DMS 273 (cell line): Measurements from ENCODE around the gene AAMDC.
"Not testable (repeated sequence)": the region's sequence is repeated elsewhere in the genome, so short reads cannot be mapped to it uniquely, and the experiment has no call there.

ENCODE experiments used
- DNase-seq: peaks from one replicate; lab custom pipeline; 2025; ENCODE audit not compliant: unreplicated experiment; lab: John Stamatoyannopoulos, UW

The AAMDC gene

DNA sequence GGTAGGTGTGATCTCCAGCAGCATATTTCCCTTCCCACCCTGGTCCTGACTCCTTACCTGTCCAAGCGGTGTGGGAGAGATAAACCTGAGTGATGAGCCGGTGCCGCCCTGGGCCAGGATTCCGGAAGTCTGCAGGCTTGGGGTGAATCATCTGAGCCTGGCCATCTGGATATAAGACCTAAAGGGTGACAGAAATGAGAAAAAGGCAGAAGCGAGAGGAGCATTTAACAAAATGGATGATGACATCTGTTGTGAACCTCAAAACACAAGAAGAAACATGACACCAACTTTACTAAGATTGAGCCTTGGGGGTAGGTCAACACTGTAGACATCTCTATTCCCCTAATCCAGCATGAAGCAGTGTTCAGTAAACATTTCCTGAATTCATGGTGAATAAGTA is 62.8 kb downstream of the AAMDC start:
- peak; percentile 26 for DNase-seq

- DNase-seq, result no peak
These were observed 63.4 kb downstream of the AAMDC start for GRCh38 chr11:77884186-77884828.

- DNase-seq, result no peak
These were observed 63.9 kb downstream of the AAMDC start for GRCh38 chr11:77884829-77885190.

DNA sequence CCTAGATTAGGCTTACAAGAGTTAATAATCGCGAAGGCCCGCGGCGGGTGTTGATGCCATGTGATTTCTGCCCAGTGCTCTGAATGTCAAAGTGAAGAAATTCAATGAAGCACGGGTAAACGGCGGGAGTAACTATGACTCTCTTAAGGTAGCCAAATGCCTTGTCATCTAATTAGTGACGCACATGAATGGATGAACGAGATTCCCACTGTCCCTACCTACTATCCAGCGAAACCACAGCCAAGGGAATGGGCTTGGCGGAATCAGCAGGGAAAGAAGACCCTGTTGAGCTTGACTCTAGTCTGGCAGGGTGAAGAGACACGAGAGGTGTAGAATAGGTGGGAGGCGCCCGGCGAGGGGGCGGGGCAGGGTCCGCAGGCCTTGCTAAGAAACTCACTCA is 65.5 kb downstream of the AAMDC start:
- no peak for DNase-seq

DNA sequence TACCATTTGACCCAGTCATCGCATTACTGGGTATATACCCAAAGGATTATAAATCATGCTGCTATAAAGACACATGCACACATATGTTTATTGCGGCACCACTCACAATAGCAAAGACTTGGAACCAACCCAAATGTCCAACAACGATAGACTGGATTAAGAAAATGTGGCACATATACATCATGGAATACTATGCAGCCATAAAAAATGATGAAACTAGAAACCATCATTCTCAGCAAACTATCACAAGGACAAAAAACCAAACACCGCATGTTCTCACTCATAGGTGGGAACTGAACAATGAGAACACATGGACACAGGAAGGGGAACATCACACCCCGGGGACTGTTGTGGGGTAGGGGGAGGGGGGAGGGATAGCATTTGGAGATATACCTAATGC is 68.1 kb downstream of the AAMDC start:
- DNase-seq, result not testable (repeated sequence)

DNA sequence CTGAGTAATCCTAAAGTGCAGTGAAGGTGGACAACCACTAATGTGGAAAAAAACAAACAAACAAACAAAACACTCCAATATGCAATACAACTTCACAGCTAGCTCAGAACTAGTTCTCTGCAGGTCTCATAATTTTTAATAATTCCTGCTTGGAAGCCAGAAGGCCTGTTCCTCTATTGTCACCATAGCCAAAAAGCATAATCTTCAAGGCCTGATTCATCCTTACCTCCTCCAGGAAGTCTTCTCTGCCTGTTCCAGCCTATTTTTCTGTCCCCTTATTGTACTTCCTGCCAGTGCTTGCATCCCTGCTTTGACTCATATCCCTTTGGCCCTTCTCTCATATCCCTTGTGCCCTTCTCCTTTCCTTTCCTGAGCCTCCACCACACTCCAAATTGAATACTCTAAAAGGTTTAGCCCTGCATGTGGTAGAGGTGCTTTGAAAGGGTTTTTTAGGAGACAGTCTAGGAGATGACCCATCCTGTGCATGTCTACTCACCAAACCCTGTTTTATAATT is 69.2 kb downstream of the AAMDC start:
- DNase-seq, result not testable (repeated sequence)

DNA sequence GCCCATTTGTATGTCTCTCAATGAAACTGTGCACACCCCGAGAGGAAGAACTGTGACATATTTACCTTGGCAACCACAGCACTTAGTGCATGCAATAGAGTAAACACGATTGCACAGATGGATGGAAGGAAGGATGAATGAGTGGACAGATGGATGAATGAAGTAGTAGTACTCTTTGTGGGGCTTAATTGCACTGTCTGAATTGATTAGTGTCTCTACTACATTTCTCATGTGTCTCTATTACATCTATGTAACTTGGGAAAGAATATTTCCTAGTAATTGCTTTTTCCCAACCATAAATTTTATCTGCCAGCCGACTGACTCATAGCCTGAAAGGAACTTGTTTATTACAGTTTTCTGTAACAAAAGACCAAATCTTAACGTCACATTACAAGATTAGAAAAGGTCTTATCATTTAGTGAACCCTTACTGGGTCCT is 69.7 kb downstream of the AAMDC start:
- DNase-seq, result peak; percentile 51

GRCh38 chr11:77891256-77891655 is 70.3 kb downstream of the AAMDC start:
- DNase-seq, result not testable (repeated sequence)

- DNase-seq, result not testable (repeated sequence)
These were observed 70.8 kb downstream of the AAMDC start for GRCh38 chr11:77891703-77892102.

DNA sequence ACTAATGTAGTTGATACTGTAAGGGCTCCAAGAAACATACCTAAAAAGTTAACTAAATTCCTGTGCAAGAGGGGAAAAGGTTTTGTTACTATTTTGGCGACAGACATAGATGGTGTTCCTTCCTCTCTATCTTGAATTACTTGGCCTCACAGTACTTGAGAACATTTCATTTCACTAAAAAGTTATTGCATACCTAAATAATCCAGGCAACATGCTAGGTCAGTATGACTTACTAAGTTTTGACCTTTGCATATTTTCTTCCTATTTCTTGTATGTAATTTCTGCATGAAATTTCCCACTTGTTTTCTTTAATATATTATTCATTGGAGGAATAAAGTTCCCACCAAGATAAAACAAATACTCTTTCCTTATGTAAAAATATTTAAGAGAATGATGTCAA is 74.0 kb downstream of the AAMDC start:
- DNase-seq, result not testable (repeated sequence)

DNA sequence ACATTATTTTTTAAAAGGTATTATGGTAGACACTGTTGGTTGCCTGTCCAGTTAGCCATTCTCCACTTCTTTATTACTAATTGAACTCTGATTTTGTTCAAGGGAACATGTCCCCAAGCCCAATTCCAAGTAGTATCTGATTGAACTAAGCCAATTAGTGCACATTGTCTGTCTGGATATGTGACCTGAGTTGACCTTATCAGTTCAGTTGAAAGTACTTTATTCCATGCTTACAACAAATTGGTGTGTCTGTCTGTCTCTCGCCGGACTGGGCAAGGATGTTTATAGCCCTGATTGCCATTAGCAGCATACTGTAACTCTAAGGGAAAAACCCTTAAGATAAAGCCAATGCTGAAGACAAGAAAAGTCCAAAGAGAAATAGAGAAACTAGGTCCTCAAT is 87.9 kb downstream of the AAMDC start:
- no peak for DNase-seq

DNA sequence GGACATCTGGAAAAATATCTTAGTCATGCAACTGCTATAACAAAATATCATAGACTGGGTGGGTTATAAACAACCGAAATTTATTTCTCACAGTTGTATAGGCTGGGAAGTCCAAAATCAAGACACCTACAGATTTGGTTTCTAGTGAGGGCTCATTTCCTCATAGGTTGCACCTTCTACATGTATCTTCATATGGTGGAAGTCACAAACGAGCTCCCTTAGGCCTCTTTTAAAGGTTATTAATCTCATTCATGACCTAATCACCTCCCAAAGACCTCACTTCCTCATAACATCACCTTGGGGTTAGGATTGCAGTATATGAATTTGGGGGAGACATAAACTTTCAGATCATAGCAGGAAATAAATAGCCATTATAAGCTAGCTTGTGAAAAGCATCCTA is 88.3 kb downstream of the AAMDC start:
- DNase-seq, result no peak

GRCh38 chr11:77910828-77911227 is 89.9 kb downstream of the AAMDC start:
- not testable (repeated sequence) for DNase-seq

DNA sequence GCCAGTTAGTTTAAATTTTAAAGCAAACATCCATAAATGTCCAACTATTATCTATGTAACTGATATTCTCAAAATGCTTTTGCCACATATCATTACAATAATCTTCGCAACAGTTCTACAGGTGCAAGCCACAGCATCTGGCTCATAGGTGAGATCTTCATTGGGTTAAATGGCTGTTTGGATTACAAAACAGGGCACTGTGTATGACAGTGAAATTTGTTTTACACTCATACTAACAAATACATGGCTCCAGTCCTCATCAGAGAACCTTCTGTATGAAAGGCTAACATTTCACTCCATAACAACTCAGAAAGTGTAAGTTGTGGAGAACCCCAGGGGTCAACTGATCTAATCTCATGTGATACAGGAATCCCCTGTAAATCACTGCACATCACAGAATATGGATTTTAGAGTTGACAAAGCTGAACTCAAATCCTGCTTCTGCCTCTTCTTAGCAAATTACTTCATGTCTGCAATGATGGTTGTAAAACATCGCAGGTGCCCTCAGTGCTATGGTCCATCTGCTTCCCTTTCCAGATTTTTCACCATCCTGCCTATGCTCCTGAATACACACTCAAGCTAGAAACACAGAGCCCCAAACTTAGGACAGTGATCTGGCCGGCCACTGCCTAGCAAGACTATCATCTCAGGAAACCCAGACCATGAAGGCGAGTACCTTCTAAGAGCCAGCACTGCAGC is 92.8 kb downstream of the AAMDC start:
- not testable (repeated sequence) for DNase-seq

- DNase-seq, result not testable (repeated sequence)
These were observed 93.4 kb downstream of the AAMDC start for GRCh38 chr11:77914307-77914791.

GRCh38 chr11:77917713-77918112 is 96.8 kb downstream of the AAMDC start:
- DNase-seq, result not testable (repeated sequence)
